GM15510 (cell line): ENCODE data around the gene RTP5.

ENCODE experiments used
- POLR2A ChIP-seq: IDR thresholded peaks from 3 replicates; pipeline ENCODE4 v1.6.1; 2011; ENCODE audit warnings: borderline replicate concordance; ENCODE audit not compliant: insufficient read length; ENCODE audit errors: extremely low read depth

Gene RTP5

DNA sequence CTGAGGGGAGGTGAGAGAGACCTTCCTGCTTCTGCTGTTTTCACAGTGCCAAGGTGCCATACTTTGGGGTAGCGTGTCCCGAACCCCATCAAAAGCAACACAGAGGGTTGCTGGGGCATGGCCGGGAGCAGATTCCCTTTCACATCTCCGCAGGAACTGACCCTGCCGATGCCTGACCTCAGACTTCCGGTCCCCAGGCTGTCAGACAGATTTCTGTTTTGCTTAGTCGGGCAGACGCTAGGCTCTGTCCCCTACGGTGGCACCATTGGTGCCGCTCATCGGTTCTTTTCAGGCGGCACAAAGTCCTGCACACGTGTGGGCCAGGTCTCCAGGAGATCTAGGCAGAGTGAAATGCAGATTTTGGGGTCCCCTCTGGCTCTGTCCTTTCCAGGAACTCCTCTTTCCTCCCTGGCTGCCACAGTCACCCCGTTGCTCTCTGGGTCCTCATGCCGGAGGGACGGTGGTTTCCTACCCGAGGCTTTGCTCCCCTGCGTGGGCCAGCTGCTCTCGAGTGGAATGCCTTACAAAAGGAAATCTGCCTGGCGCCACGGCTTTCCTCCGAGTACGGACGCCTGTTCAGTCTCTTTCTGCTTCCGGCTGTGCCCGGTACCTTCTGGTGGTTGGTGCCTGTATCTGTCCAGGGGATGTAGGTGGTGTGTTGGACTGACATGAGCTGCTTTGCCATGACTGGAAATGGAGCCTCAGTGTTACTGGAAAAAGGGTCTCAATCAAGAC, 39.3 kb downstream of the RTP5 start:
- TF ChIP-seq POLR2A = no peak

DNA sequence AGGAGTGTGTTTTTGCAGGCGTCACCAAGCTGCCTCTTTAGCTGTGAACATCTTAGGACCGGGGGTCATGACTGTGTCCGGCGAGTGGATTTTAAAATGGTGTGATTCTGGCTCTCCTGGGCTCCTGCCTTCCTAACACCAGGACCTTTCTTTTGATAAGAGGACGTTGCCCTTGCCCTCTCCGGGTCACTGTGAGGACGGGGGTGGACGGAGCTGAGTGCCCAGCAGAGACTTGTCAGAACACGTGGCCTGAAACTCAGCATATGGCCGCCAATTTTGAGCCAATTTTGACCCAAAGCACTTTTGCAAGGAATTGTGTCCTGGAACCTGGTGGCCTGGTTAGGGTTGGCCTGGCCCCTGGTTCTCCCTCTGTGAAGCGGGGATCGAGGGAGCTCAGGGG, 40.2 kb downstream of the RTP5 start:
- TF ChIP-seq POLR2A = no peak

DNA sequence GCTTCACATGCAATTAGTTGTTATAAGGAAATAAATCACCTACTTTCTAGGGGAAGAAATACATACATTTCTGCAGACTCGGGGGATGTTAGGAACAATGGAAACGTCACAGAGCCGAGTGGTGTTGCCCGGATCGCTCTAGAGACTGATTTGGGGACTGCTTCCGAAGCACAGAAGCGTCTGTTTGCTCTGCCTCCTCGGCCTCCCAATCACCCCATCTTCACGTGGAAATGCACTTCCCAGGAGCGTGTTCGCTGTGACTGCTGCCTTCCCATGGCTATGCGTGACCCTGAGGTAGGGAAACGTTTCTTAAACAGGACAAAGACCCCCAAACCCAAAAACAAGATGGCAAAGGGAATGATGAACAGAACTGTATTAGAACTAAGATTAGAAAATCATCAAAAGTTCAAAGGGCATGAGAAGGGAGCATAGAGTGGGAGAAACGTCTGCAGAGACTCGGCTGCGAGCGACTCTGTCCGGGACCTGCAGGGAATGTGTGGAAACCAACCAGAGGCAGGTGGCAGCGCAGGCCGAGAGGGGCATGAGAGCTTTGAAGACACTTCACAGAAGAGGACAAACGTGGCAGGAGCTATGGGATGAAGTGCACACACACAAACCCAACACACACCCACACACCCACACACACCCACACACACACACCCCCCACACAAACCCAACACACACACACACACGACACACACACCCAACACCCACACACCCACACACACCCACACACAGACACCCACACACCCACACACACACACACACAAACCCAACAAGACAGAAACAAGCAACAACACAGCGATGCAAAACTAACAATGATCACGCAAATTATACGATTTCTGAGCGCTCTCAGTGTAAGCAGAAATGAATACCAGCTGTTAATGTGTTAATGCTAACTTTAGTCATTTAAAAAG, 41.3 kb downstream of the RTP5 start:
- no peak for TF ChIP-seq POLR2A

DNA sequence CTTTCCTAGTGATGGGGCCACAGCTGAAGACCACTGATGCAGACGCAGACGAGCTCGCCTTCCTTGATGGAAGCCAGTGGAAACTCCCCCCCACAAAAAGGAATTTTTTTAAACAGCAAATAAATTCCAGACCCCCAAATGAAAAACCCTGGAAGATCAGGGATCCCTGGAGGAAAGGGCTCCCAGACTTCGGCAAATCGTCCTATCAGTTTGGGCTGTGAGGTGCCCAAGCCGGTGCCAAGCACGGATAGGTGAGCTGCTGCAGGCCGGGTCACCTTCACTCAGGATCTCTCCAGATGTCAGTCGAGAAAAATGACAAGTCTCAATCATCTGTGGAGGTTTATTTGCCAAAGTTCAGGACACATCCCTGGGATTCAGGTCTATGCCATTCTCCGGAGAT, 42.0 kb downstream of the RTP5 start:
- TF ChIP-seq POLR2A = no peak

DNA sequence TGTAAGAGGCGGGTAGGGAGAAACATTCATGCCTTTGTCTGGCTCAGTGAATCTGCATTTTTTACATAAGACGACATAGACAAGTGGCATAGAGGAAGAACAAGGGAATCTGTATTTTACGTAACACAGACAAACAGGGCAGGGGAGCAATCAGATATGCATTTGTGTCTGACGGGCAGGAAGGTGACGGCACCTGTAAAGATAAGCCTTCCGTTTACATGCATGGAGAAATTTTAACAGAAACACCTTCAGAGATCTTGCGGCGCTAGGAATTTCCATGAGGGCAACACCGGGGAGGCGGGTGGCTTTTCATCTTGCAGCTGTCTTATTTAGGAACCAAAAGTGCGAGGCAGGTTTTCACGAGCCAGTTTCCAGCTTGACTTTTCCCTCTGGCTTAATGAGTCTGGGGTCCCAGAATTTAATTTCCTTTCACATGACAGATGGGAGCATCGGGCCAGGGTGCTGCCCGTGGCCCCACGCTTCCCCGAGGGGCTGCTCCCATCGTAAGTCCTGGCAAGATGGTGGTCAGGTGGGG, 42.6 kb downstream of the RTP5 start:
- TF ChIP-seq POLR2A = no peak

DNA sequence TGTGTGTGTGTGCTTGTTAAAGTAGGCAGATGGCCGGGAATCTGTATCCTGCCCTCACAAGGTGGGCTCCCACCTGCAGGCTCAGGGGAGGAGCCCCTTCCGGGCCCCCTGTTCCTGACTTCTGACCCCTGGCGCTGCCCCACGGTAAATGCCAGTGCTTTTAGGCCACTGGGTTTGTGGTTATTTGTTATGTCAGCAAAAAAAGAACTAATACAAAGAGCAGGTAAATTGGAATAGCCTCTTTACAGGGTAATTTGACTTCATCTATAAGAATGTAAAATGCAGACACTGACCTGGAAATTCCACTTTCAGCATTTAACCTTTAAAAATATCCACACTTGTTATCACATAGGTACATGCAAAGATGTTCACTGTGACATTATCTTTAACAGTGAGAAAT, 44.2 kb downstream of the RTP5 start:
- TF ChIP-seq POLR2A = no peak

DNA sequence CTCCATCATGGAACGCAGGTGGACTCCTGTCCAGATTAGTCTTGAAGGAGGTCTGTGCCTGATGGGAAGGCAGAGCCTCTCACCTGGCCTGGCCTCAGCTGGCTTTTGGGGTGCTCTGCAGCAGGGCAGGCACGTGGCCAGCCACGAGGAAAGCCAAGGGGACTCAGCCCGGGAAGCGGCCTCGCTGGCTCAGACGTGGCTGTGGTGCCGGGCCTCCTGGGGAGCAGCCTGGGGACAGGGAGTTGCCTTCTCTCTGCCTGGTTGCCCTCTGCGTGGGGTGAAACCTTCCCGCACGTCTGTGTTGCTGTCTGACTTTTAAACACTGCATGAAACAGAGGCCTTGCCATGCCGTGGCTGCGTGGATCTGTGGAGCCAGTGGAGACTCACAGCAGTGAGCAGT, 45.0 kb downstream of the RTP5 start:
- no peak for TF ChIP-seq POLR2A

DNA sequence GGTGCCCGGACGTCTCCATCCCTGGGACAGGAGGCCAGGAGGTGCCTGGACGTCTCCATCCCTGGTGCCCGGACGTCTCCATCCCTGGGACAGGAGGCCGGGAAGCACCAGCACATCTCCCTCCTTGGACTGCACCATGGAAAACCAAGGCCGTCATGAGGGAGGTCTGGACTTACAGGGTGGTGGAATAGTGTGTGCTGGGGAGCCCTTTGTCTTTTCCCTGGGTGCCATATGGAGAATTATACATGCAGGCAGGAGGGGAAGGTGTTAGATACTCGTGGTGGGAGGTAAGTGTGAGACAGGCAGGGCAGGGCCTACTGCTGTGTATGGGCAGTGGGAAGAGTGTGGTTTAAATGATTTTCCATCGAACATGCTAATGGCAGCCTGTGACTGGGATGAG, 52.9 kb downstream of the RTP5 start:
- no peak for TF ChIP-seq POLR2A
